GM21619 (cell line): ENCODE measurements around the gene XK.

Source experiments
- ATAC-seq: cut with Tn5 transposase; IDR thresholded peaks from one replicate; pipeline ENCODE4 v1.9.1; 2021; ENCODE audit not compliant: unreplicated experiment

The XK gene

DNA sequence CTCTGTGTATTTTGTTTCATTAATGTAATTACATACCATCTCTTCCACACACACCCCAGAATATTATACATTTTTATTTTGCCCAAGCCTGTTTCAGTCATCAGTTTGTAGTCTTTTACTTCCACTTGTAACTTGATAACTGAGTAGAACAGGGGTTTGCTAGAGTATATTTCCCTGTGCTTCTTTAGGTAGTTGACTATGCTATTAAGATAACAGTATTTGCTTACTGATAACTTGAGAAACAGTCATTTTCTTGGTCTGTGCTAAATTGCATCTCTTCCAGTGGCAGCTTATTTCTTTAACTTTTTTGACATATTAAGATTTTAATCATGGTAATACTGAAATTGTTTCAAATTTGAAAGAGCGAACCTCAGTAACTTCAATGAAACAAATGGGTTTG lies 7.0 kb upstream of the XK start:
- no peak for ATAC-seq

DNA sequence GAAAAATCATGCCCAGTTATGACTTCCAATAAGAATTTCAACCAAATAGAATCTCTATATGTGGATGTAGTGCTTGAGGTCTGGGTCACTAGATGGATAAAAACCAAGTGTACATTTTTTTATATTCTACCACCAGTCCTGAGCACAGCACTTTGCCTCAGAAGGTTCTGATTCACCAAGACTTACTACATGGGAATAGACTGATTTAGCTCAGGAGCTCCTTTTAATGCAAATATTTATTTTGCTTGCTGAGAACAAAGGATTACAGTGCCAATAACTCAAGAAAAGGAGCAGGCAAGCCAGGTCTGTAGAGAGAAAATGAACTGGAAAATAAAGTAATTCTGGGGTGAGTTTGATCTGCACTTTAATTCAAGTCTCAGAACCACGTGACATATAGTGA lies 6.4 kb upstream of the XK start:
- no peak for ATAC-seq

DNA sequence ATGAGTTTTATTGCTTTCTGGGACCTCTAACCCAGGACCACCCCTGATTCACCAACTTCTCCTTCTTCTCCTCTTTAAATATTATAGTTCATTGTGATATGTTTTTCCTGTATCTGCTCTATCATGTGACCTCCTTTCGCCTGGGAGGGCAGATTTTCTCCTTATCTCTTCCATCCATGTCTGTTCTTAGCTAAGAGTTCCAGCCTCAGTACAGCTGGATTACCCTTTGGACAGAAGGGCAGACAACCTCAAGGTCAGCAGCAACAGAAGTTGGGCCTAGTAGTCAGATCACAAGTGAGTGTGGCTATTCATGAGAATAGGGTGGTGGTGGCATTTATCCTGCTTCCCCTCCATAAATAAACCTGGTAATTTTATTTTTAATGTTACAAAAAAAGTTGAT lies 5.7 kb upstream of the XK start:
- ATAC-seq, result no peak

DNA sequence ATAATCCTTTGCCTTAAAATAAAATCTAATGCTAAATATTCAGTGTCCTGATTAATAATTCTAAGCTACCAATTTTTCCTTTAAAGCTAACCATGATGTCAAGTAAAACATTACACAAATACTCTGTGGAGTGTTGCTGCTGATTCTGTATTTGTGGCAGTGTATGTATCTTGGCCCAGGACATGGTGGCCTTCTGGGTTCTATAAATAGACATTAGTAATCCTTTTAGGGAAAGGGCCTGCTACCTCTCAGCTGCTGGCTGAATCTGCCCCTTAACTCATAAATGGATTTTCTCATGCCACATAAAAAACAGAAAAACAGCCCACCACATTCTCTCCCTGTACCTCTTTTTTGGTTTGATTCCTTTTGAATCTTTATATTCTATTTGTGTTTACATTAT lies 1.2 kb upstream of the XK start:
- no peak for ATAC-seq

DNA sequence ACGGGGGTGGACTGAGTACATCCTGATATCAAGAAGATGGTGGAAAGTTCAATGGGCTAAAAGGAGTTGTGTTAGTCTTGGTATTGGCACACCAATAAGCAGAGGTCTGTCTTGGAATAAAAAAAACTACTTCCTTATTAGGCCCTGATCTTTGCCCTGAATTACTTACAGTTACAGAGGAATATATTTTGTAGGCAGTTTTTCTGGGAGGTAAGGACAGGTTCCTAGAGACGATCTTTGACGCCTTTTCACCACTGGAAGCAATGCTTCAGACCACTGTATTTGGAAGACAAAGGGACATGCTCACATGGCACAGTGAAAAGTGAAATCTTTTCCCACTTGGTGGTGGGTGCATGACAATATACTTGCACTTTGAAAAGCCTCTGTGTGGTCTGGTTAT lies 618 bp upstream of the XK start:
- ATAC-seq, result no peak

DNA sequence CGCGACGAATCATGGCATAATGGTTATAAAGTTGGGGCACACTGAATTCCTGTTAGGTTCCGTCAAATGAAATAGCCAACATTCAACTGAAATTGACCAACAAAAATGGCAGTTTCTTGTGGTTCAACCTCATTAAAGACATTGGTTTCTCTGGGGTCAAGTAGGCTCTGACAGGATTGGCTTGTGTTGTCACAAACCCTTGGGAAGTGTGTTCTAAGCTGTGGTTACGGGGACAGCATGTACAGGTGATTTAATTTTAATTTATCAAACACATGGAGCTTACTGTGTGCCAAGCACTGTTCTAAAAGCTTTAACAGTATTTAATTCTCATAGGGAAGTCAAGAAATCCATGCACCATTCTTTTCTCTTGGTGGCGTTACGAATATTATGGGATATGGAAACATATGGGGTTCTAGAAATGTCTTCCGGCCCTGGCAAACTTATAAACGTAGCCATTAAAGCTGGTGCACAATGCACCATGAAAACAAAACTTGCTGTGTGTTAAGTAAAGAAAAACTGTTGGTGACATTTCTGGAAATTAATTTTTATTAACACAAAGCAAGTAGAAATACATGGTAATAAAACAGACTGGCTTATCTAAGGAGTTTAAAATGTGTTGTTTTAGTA lies 891 bp downstream of the XK start:
- ATAC-seq, result no peak

DNA sequence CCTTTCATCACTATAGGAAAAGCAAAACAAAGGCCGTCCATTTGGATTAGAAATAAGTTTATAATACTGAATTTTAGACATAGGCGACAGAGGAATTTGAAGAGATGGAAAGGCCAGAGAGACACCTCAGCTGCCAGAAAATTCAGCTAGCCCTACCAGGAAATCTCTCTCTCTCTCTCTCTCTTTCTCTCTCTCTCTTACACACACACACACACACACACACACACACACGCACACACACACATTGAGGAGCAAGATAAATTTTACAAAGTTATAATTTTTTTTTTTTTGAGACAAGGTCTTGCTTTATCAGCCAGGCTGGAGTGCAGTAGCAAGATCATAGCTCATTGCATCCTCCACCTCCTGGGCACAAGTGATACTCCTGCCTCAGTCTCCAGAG lies 1.4 kb downstream of the XK start:
- no peak for ATAC-seq

DNA sequence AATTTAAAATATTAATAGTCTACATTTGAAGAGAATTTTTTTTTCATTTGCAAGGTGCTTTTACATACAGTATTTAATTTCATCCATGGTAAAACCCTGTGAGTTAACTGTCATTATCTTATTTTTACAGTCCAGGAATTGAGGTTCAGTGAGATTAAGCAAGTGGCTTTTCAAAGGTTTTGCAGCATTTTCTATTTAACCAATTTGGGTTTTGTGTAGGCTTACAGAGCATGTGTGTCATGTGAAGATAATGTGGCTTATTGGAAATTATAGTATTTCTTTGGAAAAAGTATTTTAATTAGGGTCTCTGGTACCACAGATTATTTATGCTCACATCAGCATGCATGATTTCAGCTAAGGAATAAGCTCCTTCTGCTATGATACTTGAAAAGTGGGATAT lies 4.5 kb downstream of the XK start:
- ATAC-seq, result no peak

DNA sequence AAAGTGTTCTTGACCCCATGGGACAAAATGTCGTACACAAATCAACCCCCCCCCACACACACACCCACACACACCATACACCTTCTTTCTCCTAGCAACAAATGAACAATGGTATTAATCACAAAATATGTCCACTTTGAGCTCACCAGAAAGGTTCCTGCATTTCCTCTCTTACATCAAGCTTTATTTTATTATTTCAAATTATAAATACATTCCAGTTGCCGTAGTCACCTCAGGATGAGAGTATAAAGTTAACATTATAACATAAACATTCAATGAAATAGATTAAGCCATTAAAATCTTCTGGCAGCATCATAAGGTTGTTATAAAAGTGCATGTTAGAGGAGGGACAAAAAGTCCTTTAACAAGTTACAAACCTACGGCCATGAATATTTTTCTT lies 7.3 kb downstream of the XK start:
- ATAC-seq, result no peak

DNA sequence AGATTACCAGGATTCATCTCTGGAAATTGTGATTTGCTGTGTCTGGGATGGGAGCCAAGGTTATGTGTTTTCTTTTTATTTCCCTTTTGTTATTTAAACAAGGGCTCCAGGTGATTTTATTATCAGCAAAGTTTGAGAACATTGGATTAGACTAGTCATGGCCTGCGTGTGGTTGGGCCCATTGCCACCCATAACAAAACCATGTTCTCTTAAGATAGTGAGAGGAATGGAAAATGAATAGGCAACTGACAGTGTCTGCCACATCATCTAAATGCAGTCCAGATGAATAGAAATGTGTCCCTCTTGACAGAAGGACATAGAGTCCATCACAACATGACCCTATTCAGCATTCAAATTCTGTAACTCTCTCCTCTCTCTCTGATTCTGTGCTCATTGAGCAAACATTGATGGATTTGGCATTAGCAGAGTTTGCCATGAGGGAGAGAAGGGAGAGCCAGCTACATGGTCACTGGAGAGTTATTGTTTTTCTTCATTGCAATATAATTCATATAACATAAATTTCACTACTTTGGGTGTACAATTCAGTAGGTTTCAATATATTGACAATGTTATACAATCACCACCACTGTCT lies 11.7 kb downstream of the XK start:
- no peak for ATAC-seq

DNA sequence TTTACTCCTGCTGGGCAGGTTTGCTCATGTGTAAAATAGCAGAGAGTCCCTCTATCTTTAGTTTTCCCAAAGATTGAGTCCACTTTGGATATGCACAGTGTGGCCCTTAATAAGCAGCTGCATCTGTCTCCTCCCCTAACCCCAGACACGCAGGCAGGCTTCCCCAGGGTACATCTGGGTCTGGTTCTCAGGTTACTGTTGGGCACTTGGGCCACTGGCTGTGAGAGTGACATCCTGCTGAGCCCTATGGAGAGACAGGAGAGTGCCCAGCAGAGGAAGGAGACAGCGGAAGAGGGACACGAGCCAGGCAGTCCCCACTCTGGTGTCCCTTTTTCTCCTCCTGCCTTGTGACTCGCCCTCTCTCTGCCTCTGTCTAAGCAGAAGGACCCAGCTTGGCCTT lies 16.0 kb downstream of the XK start:
- ATAC-seq, result no peak

DNA sequence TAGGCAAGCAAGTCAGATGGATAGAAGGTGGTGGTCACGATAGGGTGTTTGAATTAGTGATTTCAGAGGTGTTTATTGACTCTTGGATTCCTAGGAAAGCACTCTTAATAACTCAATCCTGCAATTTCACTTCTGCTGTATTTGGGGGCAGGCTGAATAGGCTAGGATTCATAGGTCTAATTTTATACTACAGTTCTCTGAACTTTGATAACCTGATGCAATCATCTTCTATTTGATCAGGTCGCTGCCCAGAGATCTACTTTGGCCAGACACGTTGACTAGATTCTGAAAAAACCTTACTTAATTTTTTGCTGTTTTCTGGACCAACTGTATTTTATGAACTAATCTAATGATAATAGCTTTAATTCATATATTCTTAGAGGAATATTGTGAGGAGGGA lies 26.4 kb downstream of the XK start:
- ATAC-seq, result no peak

DNA sequence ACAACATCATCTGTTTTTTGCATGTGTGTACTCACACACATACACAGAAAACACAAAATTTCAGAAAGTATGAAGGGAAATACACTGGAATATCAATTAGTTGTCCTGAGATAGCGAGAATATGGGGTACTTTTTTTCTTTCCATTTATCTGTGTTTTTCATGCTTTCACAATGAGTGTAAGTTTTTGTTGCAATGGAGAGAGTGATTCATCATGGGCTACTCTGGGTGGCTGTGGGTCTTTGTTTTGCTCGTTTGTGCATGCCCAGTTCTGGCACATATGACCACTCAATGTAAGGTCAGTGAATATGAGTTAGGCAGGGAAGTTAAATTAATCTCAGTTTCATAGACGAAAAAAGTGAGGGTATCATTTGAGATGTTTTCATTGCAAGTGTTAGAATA lies 26.9 kb downstream of the XK start:
- no peak for ATAC-seq

DNA sequence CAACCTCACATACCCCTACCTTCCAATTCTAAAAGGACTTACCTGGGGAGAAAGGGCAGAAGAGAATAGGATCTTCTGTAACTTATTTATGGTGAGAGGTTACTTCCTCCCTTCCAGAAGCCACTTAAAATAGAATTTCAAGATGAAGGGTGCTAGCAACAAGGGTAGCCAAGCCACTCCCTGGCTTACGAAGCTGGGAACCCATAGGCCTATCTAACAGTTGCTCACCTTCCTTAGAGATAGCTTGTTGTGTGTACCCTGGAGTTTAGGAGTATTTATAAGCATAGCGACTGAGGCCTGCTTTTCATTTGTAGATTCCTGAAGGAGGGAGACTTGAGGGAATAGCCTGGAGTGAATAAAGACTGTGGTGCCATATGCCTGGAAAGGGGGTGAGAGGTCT lies 28.9 kb downstream of the XK start:
- no peak for ATAC-seq

DNA sequence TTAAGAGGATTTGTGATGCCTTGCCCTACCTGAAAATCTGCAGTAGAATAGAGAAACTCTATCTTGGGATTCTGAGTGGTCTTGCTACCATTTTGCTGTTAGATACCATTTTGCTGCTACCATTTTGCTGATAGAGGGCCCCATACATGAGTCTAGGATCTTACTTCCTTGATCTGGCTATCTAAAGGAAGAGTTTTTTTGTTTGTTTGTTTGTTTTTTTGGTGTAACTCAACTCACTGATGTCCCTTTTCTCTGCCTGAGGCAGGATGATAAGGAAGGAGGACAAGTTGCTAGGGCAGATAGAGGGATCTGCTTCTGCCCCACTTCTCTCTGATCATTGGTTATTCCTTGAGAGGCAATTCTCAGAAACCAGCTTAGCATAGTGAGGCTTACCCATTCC lies 31.0 kb downstream of the XK start:
- no peak for ATAC-seq

DNA sequence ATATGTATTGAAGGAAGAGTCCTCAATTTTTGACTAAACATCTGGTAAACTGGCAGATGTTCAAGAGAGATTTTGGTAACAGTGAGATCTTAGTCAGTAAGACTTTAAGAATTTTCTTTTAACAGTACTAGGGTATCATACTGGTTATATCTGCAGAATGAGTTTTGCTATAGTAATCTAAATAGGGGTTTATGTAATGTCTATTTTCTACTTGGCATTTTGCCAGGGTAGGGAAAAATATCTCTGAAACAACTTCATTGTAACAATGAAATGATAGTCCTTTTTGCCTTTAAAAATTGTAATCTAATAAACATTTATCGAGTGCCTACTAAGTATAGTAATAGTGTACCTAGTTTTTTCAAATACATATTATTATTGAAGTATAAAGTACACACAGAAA lies 32.1 kb downstream of the XK start:
- no peak for ATAC-seq

DNA sequence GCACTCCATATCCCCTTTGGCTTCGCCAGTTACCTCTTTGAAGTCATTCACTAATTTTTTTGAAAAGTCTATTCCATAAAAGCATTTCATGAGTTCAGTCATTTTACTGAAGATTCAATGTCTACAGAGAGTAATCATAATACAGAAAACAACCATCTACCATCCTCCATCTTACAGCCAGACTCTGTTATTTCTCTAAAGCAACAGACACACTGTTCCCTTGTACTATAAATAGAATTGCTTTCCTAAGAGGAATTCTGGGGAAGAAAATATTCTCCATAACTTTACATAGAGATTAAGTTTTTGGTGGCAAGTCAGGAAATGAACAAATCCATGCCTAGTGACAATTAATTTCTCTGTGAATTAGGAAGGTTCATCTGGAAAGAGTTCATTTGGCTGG lies 37.0 kb downstream of the XK start:
- ATAC-seq, result no peak

DNA sequence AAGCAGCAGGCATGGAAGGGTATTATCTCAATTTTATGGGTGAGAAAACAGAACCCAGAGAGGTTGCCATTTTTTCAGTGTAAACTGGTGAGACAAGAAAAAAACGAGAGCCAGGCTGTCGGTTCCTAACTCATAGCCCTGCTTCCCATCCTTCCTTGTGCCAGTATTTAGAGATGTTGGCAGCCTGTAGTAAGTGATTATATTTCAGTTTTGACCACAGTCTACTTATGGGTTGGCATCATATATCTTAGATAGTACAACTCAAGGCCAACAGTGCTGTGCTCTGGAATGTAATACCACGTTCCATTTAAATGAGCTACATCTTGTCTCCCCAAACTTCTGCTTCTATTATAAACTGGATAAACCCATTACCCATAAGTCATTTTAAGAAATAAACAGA lies 40.8 kb downstream of the XK start:
- no peak for ATAC-seq

DNA sequence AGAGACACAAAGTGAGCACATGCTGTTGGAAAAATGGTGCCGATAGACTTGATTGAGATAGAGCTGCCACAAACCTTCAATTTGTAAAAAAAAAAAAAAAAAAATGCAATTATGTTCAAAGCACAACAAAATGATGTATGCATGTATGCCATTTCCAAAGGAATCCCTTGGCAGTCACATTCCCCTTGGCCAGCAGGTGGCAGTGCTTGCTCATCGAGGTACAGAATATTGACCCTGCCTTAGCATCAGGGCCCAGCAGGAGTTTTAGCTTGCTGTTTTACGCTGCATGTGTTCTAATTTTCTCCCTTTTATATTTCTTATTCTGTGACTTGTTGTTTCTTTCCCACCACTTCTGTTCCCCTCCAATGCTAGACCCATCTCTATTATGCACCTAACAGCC lies 59.8 kb downstream of the XK start:
- peak; percentile 49 for ATAC-seq

DNA sequence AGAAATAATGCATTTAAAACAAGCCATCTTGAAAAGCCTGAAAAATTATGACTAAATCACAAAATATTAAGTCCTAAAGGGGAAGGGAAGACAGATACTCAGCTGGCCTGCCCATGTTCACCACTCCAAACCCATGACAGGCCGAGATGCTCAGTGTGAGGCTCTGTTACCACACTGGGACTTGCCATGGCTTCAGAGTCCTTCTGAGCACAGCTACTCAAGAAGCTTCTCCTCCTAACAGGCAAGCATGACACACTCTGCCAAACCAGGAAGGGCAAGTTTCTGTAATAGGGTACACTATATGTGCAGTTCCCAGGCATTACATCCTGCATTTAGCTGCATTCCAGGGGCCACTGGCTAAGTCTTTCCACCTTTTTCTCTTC lies 60.2 kb downstream of the XK start:
- ATAC-seq, result peak; percentile 32

DNA sequence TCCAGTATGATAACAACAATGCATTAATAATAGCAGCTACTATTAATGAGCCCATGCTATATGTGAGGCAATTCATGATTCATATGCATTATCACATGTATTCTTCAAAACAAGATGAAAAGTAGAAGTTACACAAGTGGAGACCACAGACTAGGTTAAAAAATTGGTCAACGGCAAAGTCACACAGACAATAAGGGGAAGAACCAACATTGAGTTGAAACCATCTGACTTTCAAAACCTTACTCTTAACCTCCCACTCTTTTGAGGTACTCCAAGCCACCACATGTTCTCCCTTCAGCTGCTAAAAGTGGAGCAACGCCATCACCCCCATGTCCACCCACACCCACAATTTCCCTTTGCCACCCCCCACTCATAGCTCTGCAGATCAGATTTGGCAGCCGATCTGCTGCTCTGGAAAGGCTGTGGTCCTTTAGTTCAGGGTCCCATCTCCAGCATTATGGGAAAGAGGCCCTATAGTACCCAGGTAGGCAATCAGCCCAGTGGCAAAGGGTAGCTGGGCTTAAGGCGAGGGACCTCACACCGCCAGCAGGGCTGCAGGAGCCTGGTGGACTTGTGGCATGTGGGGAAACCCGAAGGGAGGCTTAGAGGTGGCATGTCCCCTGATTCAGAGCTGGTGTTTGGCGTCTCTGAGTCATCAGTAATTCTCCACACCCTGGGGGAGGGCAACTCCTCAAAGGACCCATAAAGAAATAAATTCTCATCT lies 60.8 kb downstream of the XK start:
- ATAC-seq, result peak; percentile 89

DNA sequence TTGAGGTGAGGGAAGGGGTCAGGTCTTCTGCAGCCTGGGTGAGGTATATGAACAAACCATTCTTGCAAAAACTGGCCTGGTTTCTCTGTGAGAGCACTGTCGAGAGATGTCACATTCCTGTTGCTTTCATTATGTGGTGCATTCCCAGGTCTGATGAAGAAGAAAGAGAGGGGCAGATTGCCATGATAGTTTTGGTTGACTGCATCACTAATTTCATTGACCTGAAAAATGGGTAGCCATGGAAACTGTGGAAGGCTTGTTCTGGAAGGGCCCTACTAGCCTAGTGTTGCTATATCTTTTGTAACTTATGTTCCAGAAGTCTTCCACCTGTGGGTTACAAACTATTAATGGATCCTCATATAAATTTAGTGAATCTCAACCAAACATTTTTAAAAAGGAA lies 61.4 kb downstream of the XK start:
- no peak for ATAC-seq

DNA sequence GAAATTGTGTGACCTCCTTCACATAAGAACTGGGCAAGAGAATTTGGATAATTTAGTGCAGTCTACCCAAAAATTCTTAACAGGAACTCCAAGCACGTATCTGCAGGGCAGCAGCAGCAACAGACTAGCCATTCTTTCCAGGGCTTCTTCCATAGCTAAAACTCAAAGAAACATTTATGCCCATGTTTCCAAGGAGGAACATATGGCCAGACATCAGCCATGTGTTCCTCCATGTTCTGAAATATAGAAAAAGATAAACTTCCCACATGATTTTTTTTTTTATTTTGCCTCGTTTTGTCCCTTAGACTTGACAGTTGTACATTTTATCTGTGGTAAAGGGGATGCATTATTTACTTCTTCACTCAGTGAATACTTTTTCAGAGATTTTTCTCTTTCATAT lies 66.7 kb downstream of the XK start:
- no peak for ATAC-seq
